ENCODE data around the gene IL10RA. TPM values are rescaled to one million over a fixed set of nuclear protein-coding genes. Genes with fewer than 3 reads are reported as not detected.

Gene IL10RA
- total RNA-seq, 3 donors from 2014 or later = 9.8 to 47.5 (median 13.3) TPM

DNA sequence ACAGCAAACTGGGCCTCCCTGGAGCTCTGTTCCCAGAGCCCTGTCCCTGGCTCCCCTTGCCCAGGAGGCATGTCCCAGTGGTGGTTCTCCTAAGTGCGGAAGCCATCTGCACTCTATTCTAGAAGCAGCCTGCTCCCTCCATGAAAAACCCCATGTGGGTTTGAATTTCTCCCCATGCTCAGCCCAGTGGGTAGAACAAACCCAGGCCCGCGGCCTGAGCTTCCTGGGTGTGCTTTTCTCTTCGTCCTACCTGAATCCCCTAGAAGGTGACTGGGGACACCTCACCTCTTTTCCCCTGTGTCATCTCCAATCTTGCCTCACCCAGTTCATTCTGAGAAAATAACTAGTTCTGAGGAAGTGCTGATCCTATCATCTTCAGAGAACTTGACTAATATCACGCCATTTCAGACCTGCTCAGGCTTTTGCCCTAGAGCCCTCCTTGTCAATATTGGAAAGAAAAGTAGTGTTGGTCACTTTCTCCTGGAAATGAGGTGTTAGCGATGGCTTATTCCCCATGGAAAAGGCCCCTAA is 15.9 kb downstream of the IL10RA start:
- TF ChIP-seq POLR2A (IDR thresholded peaks at IDR 0.05) = no peak
- TF ChIP-seq POLR2AphosphoS5 (IDR thresholded peaks at IDR 0.05) = no peak
- TF ChIP-seq, protein P1, sequence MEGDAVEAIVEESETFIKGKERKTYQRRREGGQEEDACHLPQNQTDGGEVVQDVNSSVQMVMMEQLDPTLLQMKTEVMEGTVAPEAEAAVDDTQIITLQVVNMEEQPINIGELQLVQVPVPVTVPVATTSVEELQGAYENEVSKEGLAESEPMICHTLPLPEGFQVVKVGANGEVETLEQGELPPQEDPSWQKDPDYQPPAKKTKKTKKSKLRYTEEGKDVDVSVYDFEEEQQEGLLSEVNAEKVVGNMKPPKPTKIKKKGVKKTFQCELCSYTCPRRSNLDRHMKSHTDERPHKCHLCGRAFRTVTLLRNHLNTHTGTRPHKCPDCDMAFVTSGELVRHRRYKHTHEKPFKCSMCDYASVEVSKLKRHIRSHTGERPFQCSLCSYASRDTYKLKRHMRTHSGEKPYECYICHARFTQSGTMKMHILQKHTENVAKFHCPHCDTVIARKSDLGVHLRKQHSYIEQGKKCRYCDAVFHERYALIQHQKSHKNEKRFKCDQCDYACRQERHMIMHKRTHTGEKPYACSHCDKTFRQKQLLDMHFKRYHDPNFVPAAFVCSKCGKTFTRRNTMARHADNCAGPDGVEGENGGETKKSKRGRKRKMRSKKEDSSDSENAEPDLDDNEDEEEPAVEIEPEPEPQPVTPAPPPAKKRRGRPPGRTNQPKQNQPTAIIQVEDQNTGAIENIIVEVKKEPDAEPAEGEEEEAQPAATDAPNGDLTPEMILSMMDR (IDR thresholded peaks at IDR 0.05) = no peak
- Histone ChIP-seq H3K9me3 (no peaks in the 10 kb centered on the region), H3K4me3 (no peak overlapping the region), H3K36me3 (no peaks in the 10 kb centered on the region), H3K4me1 (no peaks in the 10 kb centered on the region), H3K27me3 (no peaks in the 10 kb centered on the region), H3K27ac (peak overlapping the region in 1 of 2 donors; percentile 61)
- no peak for DNase-seq (ENCODE audit: low spot score in 2 of 2)
- intact Hi-C loops (cut with DNase I; ENCODE audit: low total_unique reads) = no loop called here

DNA sequence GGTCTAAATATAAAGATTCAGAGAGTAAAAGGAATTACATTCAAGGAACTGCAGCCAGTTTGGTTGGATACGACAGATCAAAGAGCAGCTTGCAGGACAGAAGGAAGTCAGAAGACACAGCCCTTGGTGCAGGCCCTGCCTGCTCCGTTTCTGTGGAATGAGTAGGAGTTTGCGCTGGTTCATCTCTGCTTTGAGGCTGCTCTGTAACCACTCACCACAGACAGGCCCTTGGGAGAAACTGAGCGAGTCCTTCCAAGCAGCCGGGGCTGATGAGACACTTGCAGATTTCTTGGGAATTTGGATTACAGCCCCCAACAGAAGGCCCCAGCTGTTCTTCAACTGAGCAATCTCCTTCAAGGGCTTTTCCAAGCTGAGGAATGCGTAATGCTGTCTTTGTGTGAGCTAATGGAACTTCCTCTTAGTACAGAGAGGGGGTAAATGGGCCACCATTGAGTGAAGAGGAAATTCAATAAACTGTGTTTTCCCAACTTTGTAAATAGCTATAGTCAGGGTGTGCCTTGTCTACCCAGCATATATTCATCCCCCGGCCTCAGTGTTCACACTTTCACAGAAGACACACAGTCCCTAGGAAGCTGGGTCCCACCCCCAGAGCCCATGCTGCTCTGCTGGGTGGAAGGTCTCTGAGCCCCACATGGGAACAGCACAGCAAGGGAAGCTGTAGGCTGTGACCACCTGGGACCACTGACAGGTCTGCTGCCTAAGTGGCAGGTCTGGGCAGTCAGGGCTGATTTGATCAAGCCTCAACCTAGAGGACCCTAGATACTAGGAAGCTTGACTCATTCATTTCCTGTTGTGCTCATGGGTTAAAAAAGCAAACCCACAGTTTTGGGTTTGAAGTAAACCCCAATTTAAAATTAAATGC is 16.6 kb downstream of the IL10RA start:
- no peak overlapping the region for H3K4me3 ChIP-seq
- TF ChIP-seq, protein P1 (IDR thresholded peaks at IDR 0.05) = no peak
- TF ChIP-seq POLR2AphosphoS5 (IDR thresholded peaks at IDR 0.05) (no peak), POLR2A (IDR thresholded peaks at IDR 0.05) (no peak)
- H3K4me1 ChIP-seq = no peaks in the 10 kb centered on the region
- H3K27ac ChIP-seq = peak overlapping the region in 1 of 2 donors; percentile 61
- no peaks in the 10 kb centered on the region for H3K36me3 ChIP-seq
- no peak for DNase-seq (ENCODE audit: low spot score in 2 of 2)
- no peaks in the 10 kb centered on the region for H3K9me3 ChIP-seq
- intact Hi-C loops (cut with DNase I; ENCODE audit: low total_unique reads) = no loop called here
- no peaks in the 10 kb centered on the region for H3K27me3 ChIP-seq

DNA sequence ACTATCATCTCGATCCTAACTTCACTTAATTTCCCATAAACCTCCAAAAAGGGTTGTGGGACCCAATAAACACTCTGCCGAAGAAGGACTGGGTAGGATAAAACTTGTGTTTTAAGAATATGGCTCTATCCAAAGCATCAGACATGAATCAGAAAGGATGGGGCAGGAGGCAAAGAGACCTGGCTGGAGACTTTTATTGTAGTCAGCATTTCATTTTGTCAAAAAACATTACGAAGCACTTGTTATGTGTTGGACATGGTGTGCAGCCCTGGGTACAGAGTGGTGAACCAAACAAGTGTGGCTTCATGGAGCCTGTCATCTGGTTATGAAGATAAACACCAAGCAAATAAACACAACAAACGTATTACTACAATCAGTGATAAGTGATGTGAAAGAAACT is 17.3 kb downstream of the IL10RA start:
- Histone ChIP-seq H3K36me3 (no peaks in the 10 kb centered on the region), H3K27ac (peak overlapping the region in 1 of 2 donors; percentile 61), H3K9me3 (no peaks in the 10 kb centered on the region), H3K4me3 (no peak overlapping the region), H3K27me3 (no peaks in the 10 kb centered on the region), H3K4me1 (no peaks in the 10 kb centered on the region)
- TF ChIP-seq POLR2AphosphoS5 (IDR thresholded peaks at IDR 0.05) = no peak
- no peak for TF ChIP-seq POLR2A (IDR thresholded peaks at IDR 0.05)
- TF ChIP-seq, protein P1 (IDR thresholded peaks at IDR 0.05) = no peak
- DNase-seq (ENCODE audit: low spot score in 2 of 2) = no peak
- intact Hi-C loops (cut with DNase I; ENCODE audit: low total_unique reads) = no loop called here

DNA sequence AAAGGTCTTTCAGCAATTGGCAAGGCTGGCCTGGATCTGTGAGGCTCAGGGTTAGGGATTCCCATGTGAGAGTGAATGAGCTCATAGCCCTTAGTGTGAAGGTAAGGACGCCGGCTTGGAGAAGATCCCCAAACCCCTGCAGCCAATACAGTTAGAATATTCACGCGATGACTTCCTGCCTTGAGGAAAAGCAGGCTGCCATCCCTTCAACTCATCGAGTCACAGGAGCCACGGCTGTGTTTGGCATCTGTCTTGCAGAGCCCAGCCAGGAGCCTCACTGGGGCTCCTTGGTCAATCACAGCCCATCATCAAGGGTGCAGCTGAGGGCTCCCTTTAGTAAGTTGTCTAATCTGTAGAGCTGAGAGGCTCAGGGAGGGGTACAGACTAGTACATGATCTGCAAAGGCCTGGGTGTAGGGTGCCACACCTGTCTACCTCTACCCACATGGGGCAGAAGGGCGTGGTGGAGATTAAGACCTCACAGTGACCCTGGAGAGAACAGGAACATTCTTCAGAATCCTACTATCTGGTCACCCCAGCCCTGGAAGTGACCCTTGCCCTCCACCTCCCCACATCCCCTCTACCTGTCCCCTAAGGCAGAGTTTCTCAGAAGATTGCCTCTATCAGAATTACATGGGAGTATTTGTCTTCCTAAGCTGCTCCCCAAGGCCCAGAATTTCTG is 18.5 kb downstream of the IL10RA start:
- Histone ChIP-seq H3K4me1 (no peaks in the 10 kb centered on the region), H3K27me3 (no peaks in the 10 kb centered on the region), H3K36me3 (no peaks in the 10 kb centered on the region), H3K27ac (no peak overlapping the region), H3K4me3 (no peak overlapping the region), H3K9me3 (no peaks in the 10 kb centered on the region)
- TF ChIP-seq POLR2A (IDR thresholded peaks at IDR 0.05) (no peak), POLR2AphosphoS5 (IDR thresholded peaks at IDR 0.05) (no peak)
- TF ChIP-seq, protein P1 (IDR thresholded peaks at IDR 0.05) = no peak
- intact Hi-C loops (cut with DNase I; ENCODE audit: low total_unique reads) = no loop called here
- no peak for DNase-seq (ENCODE audit: low spot score in 2 of 2)

Measured in breast epithelium (tissue), 4 donors.